ENCODE results near the gene LSAMP.

The LSAMP gene

DNA sequence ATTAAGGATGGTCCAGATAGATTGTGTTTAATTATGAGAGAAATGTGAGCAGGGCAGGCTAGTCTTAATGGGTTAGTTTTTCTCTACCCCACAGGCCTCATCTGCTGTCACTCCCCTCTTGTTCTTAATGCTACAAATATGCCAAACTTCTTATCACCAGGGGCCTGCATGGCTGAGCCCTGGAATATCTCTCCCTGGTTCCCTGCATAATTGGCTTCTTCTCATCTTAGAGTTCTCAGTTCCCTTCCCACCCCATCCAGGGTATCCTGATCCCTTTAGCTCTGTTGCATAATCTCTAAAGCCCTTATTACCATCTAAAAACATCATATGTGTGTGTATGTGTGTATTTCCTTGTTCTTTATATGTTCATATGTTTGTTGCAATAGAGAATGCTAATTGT lies 279.6 kb downstream of the LSAMP start:
- Histone ChIP-seq H3K79me1 (ENCODE audit: low read length) (no peaks in the 10 kb centered on the region), H3K79me2 (ENCODE audit: control insufficient read depth, insufficient read depth, low read length) (no peaks in the 10 kb centered on the region)
- DNase-seq = peak; percentile 53

DNA sequence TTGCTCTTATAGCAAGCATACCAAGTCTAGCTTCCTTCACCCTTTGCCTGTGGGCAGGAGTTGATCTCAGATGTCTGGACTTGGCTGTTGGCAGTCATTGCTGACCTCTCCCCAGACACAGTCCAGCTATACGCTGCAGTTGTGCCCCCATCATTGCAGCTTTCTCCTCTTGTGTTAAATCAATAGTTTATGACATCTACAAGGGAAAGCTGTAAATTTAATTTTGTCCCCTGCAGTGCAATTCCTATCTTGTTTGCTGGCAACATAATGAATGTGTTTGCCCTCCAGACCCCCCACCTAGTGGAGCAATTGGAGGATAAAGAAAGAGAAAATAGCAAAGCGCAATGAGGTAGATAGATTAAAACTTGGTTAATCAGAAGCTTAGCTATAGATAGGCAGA lies 280.2 kb downstream of the LSAMP start:
- DNase-seq = peak; percentile 37
- no peak overlapping the region for H2AK5ac ChIP-seq (ENCODE audit: low read length)
- H3K4ac ChIP-seq (ENCODE audit: low read depth, low read length) = no peak overlapping the region
- H3K9ac ChIP-seq (ENCODE audit: low read length) = no peak overlapping the region
- no CpG with 5 or more reads among the region's 2 CpGs for WGBS (ENCODE audit: extremely low coverage, insufficient coverage, low lambda C conversion rate)
- no peak overlapping the region for H3K4me2 ChIP-seq (ENCODE audit: low read length)
- H3K56ac ChIP-seq (ENCODE audit: low read length) = no peak overlapping the region
- no peak overlapping the region for H2BK120ac ChIP-seq (ENCODE audit: low read depth, low read length)
- no peaks in the 10 kb centered on the region for H3K4me1 ChIP-seq (ENCODE audit: control insufficient read depth, low read depth, low read length)
- no peaks in the 10 kb centered on the region for H3K27me3 ChIP-seq (ENCODE audit: insufficient read depth, low read length, poor library complexity)
- H2BK5ac ChIP-seq (ENCODE audit: low read length) = no peak overlapping the region
- H3K23ac ChIP-seq (ENCODE audit: low read length) = no peak overlapping the region
- no peak overlapping the region for H3K18ac ChIP-seq (ENCODE audit: low read length)
- H3K4me3 ChIP-seq (ENCODE audit: low read length) = no peak overlapping the region
- no peak overlapping the region for H3K27ac ChIP-seq (ENCODE audit: low read depth, low read length)
- no peaks in the 10 kb centered on the region for H3K79me1 ChIP-seq (ENCODE audit: low read length)
- H4K8ac ChIP-seq (ENCODE audit: low read depth, low read length) = no peak overlapping the region
- H3K79me2 ChIP-seq (ENCODE audit: control insufficient read depth, insufficient read depth, low read length) = no peaks in the 10 kb centered on the region
- no peaks in the 10 kb centered on the region for H3K36me3 ChIP-seq (ENCODE audit: control insufficient read depth, insufficient read depth, low read length)
- H2BK15ac ChIP-seq (replicated peaks; ENCODE audit: low read depth) = no peak overlapping the region
- no peak overlapping the region for H4K5ac ChIP-seq (ENCODE audit: low read length)

More for the DNA sequence above, 279.6 kb downstream of the LSAMP start:
- H4K5ac ChIP-seq (ENCODE audit: low read length) = no peak overlapping the region
- H4K8ac ChIP-seq (ENCODE audit: low read depth, low read length) = no peak overlapping the region
- H2BK120ac ChIP-seq (ENCODE audit: low read depth, low read length) = no peak overlapping the region
- no peak overlapping the region for H2BK15ac ChIP-seq (replicated peaks; ENCODE audit: low read depth)
- no peak overlapping the region for H3K4ac ChIP-seq (ENCODE audit: low read depth, low read length)
- H3K18ac ChIP-seq (ENCODE audit: low read length) = no peak overlapping the region
- no peak overlapping the region for H3K27ac ChIP-seq (ENCODE audit: low read depth, low read length)
- no peak overlapping the region for H3K4me2 ChIP-seq (ENCODE audit: low read length)
- no peak overlapping the region for H3K56ac ChIP-seq (ENCODE audit: low read length)
- H2AK5ac ChIP-seq (ENCODE audit: low read length) = no peak overlapping the region
- no peaks in the 10 kb centered on the region for H3K36me3 ChIP-seq (ENCODE audit: control insufficient read depth, insufficient read depth, low read length)
- H3K23ac ChIP-seq (ENCODE audit: low read length) = no peak overlapping the region
- H3K27me3 ChIP-seq (ENCODE audit: insufficient read depth, low read length, poor library complexity) = no peaks in the 10 kb centered on the region
- no peak overlapping the region for H2BK5ac ChIP-seq (ENCODE audit: low read length)
- H3K4me3 ChIP-seq (ENCODE audit: low read length) = no peak overlapping the region
- no peaks in the 10 kb centered on the region for H3K4me1 ChIP-seq (ENCODE audit: control insufficient read depth, low read depth, low read length)
- H3K9ac ChIP-seq (ENCODE audit: low read length) = no peak overlapping the region

- Histone ChIP-seq H3K56ac (ENCODE audit: low read length) (no peak overlapping the region), H4K5ac (ENCODE audit: low read length) (no peak overlapping the region), H3K36me3 (ENCODE audit: control insufficient read depth, insufficient read depth, low read length) (no peaks in the 10 kb centered on the region), H3K23ac (ENCODE audit: low read length) (no peak overlapping the region), H4K8ac (ENCODE audit: low read depth, low read length) (no peak overlapping the region), H3K4me1 (ENCODE audit: control insufficient read depth, low read depth, low read length) (no peaks in the 10 kb centered on the region), H2BK5ac (ENCODE audit: low read length) (no peak overlapping the region), H3K18ac (ENCODE audit: low read length) (no peak overlapping the region), H3K27ac (ENCODE audit: low read depth, low read length) (no peak overlapping the region), H2BK120ac (ENCODE audit: low read depth, low read length) (no peak overlapping the region), H2AK5ac (ENCODE audit: low read length) (no peak overlapping the region), H3K4ac (ENCODE audit: low read depth, low read length) (no peak overlapping the region), H3K79me1 (ENCODE audit: low read length) (no peaks in the 10 kb centered on the region), H3K79me2 (ENCODE audit: control insufficient read depth, insufficient read depth, low read length) (no peaks in the 10 kb centered on the region), H3K4me3 (ENCODE audit: low read length) (no peak overlapping the region), H2BK15ac (replicated peaks; ENCODE audit: low read depth) (no peak overlapping the region), H3K4me2 (ENCODE audit: low read length) (no peak overlapping the region), H3K9ac (ENCODE audit: low read length) (no peak overlapping the region), H3K27me3 (ENCODE audit: insufficient read depth, low read length, poor library complexity) (no peaks in the 10 kb centered on the region)
- WGBS (ENCODE audit: extremely low coverage, insufficient coverage, low lambda C conversion rate) = no CpG with 5 or more reads among the region's 2 CpGs
- no peak for DNase-seq
Observed at GRCh38 chr3:116164039-116164438, 281.2 kb downstream of the LSAMP start.

- H2BK5ac ChIP-seq (ENCODE audit: low read length) = no peak overlapping the region
- no CpG with 5 or more reads among the region's 5 CpGs for WGBS (ENCODE audit: extremely low coverage, insufficient coverage, low lambda C conversion rate)
Observed at GRCh38 chr3:116161575-116162525, 283.4 kb downstream of the LSAMP start.

DNA sequence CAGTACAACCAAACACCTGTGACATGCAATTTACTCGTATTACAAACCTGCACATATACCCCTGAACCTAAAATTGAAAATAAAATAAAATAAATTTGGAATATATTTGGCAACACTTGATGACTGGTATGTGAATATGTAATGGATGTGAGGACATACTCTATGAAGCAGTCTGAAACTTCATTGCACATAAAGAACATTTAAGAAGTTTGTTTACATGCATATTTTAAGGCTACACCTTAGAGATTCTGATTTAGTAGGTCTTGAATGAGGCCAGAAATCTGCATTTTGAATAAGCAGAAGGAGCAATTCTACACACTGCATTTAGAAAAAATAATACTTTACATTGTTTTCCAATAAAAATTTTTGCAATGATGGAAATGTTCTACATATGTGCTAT lies 284.7 kb downstream of the LSAMP start:
- no peaks in the 10 kb centered on the region for H3K27me3 ChIP-seq (ENCODE audit: insufficient read depth, low read length, poor library complexity)
- no peak overlapping the region for H2AK5ac ChIP-seq (ENCODE audit: low read length)
- no peaks in the 10 kb centered on the region for H3K79me1 ChIP-seq (ENCODE audit: low read length)
- H3K36me3 ChIP-seq (ENCODE audit: control insufficient read depth, insufficient read depth, low read length) = no peaks in the 10 kb centered on the region
- DNase-seq = no peak
- no peak overlapping the region for H3K4me2 ChIP-seq (ENCODE audit: low read length)
- H4K5ac ChIP-seq (ENCODE audit: low read length) = no peak overlapping the region
- no peaks in the 10 kb centered on the region for H3K4me1 ChIP-seq (ENCODE audit: control insufficient read depth, low read depth, low read length)
- H3K27ac ChIP-seq (ENCODE audit: low read depth, low read length) = no peak overlapping the region
- no peak overlapping the region for H3K18ac ChIP-seq (ENCODE audit: low read length)
- H2BK120ac ChIP-seq (ENCODE audit: low read depth, low read length) = no peak overlapping the region
- no peak overlapping the region for H3K56ac ChIP-seq (ENCODE audit: low read length)
- no peak overlapping the region for H3K9ac ChIP-seq (ENCODE audit: low read length)
- H3K79me2 ChIP-seq (ENCODE audit: control insufficient read depth, insufficient read depth, low read length) = no peaks in the 10 kb centered on the region
- no peak overlapping the region for H3K23ac ChIP-seq (ENCODE audit: low read length)
- H4K8ac ChIP-seq (ENCODE audit: low read depth, low read length) = no peak overlapping the region
- no peak overlapping the region for H2BK15ac ChIP-seq (replicated peaks; ENCODE audit: low read depth)
- no peak overlapping the region for H3K4ac ChIP-seq (ENCODE audit: low read depth, low read length)
- H2BK5ac ChIP-seq (ENCODE audit: low read length) = no peak overlapping the region
- no peak overlapping the region for H3K4me3 ChIP-seq (ENCODE audit: low read length)
- no CpG with 5 or more reads among the region's 1 CpG for WGBS (ENCODE audit: extremely low coverage, insufficient coverage, low lambda C conversion rate)

More at GRCh38 chr3:116161575-116162525, 283.4 kb downstream of the LSAMP start:
- Histone ChIP-seq H3K27me3 (ENCODE audit: insufficient read depth, low read length, poor library complexity) (no peaks in the 10 kb centered on the region), H3K4ac (ENCODE audit: low read depth, low read length) (no peak overlapping the region), H3K23ac (ENCODE audit: low read length) (no peak overlapping the region), H4K8ac (ENCODE audit: low read depth, low read length) (no peak overlapping the region), H4K5ac (ENCODE audit: low read length) (no peak overlapping the region), H3K4me2 (ENCODE audit: low read length) (no peak overlapping the region), H3K56ac (ENCODE audit: low read length) (no peak overlapping the region), H2BK120ac (ENCODE audit: low read depth, low read length) (no peak overlapping the region), H2BK15ac (replicated peaks; ENCODE audit: low read depth) (no peak overlapping the region), H3K4me3 (ENCODE audit: low read length) (no peak overlapping the region), H2AK5ac (ENCODE audit: low read length) (no peak overlapping the region), H3K9ac (ENCODE audit: low read length) (no peak overlapping the region), H3K4me1 (ENCODE audit: control insufficient read depth, low read depth, low read length) (no peaks in the 10 kb centered on the region), H3K79me2 (ENCODE audit: control insufficient read depth, insufficient read depth, low read length) (no peaks in the 10 kb centered on the region), H3K36me3 (ENCODE audit: control insufficient read depth, insufficient read depth, low read length) (no peaks in the 10 kb centered on the region), H3K27ac (ENCODE audit: low read depth, low read length) (no peak overlapping the region), H3K79me1 (ENCODE audit: low read length) (no peaks in the 10 kb centered on the region), H3K18ac (ENCODE audit: low read length) (no peak overlapping the region)
- no peak for DNase-seq

DNA sequence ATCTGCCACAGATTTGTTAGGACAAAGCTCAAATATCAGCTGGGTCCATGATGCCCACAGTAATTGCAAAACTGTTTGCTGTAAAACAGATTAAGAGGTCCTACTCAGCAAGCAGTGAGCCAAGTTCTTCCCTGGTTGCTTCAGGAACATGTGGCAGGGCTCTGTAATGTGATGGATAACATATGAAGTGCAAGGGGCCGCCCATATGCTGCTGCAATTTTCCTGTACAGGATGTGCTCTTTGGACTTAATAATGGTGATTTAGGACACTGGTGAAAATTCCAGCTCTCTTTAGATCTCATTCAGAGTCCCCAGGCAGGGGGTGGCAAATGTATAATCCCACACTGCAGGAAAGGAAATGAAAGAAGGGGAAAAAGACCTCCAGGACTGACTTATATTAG lies 289.4 kb downstream of the LSAMP start:
- Histone ChIP-seq H4K8ac (ENCODE audit: low read depth, low read length) (no peak overlapping the region), H3K4me3 (ENCODE audit: low read length) (no peak overlapping the region), H2BK15ac (replicated peaks; ENCODE audit: low read depth) (no peak overlapping the region), H3K9ac (ENCODE audit: low read length) (no peak overlapping the region), H3K4me1 (ENCODE audit: control insufficient read depth, low read depth, low read length) (no peaks in the 10 kb centered on the region), H2AK5ac (ENCODE audit: low read length) (no peak overlapping the region), H3K4me2 (ENCODE audit: low read length) (no peak overlapping the region), H3K79me2 (ENCODE audit: control insufficient read depth, insufficient read depth, low read length) (no peaks in the 10 kb centered on the region), H3K27me3 (ENCODE audit: insufficient read depth, low read length, poor library complexity) (no peaks in the 10 kb centered on the region), H3K56ac (ENCODE audit: low read length) (no peak overlapping the region), H3K36me3 (ENCODE audit: control insufficient read depth, insufficient read depth, low read length) (no peaks in the 10 kb centered on the region), H3K4ac (ENCODE audit: low read depth, low read length) (no peak overlapping the region), H4K5ac (ENCODE audit: low read length) (no peak overlapping the region), H3K79me1 (ENCODE audit: low read length) (no peaks in the 10 kb centered on the region), H3K23ac (ENCODE audit: low read length) (no peak overlapping the region), H3K18ac (ENCODE audit: low read length) (no peak overlapping the region), H3K27ac (ENCODE audit: low read depth, low read length) (no peak overlapping the region), H2BK120ac (ENCODE audit: low read depth, low read length) (no peak overlapping the region), H2BK5ac (ENCODE audit: low read length) (no peak overlapping the region)
- DNase-seq = no peak
- no CpG with 5 or more reads among the region's 1 CpG for WGBS (ENCODE audit: extremely low coverage, insufficient coverage, low lambda C conversion rate)

Data from mesendoderm (in vitro differentiated cells).